ENCODE data around the gene CDK18.

The CDK18 gene

DNA sequence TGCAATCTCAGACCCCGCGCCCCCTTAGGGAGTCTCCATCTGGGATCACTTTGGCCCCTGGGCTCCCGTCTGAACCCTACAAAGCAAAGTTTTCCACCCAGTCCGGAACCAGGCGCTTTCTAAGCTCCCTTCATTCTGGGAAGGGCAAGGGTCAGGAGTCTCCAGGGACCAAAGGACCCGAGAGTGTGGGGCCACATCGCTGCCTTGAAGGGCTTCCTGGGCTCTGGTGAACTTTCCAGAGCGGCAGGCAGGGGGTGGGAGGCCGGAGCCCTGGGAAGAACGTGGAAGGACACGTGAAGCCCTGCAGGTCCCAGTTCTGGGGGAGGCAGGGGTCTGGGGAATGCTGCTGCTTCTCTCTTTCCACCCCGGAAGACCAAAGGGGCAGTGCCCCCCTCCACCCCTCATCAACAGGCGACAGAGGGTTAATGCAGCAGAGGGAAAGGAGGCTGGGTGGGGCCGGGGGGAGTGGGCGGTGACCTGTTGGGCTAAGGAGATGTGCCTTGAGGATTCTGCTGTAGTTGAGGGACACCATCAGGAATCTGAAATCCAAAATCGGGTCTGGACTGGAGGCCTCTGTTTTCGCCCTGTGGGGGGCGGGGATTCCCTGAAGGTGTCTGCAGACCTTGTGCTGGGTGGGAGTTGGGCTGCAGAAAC lies 734 bp downstream of the CDK18 start (continued):
- TF ChIP-seq, protein P1, sequence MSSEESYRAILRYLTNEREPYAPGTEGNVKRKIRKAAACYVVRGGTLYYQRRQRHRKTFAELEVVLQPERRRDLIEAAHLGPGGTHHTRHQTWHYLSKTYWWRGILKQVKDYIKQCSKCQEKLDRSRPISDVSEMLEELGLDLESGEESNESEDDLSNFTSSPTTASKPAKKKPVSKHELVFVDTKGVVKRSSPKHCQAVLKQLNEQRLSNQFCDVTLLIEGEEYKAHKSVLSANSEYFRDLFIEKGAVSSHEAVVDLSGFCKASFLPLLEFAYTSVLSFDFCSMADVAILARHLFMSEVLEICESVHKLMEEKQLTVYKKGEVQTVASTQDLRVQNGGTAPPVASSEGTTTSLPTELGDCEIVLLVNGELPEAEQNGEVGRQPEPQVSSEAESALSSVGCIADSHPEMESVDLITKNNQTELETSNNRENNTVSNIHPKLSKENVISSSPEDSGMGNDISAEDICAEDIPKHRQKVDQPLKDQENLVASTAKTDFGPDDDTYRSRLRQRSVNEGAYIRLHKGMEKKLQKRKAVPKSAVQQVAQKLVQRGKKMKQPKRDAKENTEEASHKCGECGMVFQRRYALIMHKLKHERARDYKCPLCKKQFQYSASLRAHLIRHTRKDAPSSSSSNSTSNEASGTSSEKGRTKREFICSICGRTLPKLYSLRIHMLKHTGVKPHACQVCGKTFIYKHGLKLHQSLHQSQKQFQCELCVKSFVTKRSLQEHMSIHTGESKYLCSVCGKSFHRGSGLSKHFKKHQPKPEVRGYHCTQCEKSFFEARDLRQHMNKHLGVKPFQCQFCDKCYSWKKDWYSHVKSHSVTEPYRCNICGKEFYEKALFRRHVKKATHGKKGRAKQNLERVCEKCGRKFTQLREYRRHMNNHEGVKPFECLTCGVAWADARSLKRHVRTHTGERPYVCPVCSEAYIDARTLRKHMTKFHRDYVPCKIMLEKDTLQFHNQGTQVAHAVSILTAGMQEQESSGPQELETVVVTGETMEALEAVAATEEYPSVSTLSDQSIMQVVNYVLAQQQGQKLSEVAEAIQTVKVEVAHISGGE (tag by site-specific recombination; conservative IDR thresholded peaks at IDR 0.05; ENCODE audit: low read depth) = no peak
- peak; percentile 56 for TF ChIP-seq KLF1 (tag by site-specific recombination; IDR thresholded peaks at IDR 0.05)
- TF ChIP-seq BCL11B (tag by site-specific recombination; IDR thresholded peaks at IDR 0.05; ENCODE audit: low read depth) = no peak
- no peak for TF ChIP-seq ZNF585B (tag by site-specific recombination; IDR thresholded peaks at IDR 0.05)
- TF ChIP-seq ZNF514 (tag by site-specific recombination; IDR thresholded peaks at IDR 0.05) = no peak
- TF ChIP-seq SP2 (tag by site-specific recombination; IDR thresholded peaks at IDR 0.05) = no peak
- TF ChIP-seq ZNF157 (tag by site-specific recombination; IDR thresholded peaks at IDR 0.05) = no peak
- TF ChIP-seq ZNF658 (tag by site-specific recombination; IDR thresholded peaks at IDR 0.05) = no peak
- TF ChIP-seq ZNF596 (tag by site-specific recombination; IDR thresholded peaks at IDR 0.05) = no peak
- 0 out of 2 replicates have a peak, but pooled peaks have one; percentile 25 for TF ChIP-seq IKZF3 (tag by site-specific recombination; IDR thresholded peaks at IDR 0.05)
- TF ChIP-seq ZBTB17 (tag by site-specific recombination; IDR thresholded peaks at IDR 0.05) = peak; percentile 46; the same call in 1 of the 2 replicates
- TF ChIP-seq RBAK (tag by site-specific recombination; IDR thresholded peaks at IDR 0.05) = no peak
- TF ChIP-seq ZNF221 (tag by site-specific recombination; IDR thresholded peaks at IDR 0.05; ENCODE audit: borderline replicate concordance) = no peak
- no peak for TF ChIP-seq ZBTB21 (tag by site-specific recombination; IDR thresholded peaks at IDR 0.05)
- TF ChIP-seq ZFHX2 (tag by site-specific recombination; conservative IDR thresholded peaks at IDR 0.05) = peak; percentile 31; the same call in 1 of the 2 replicates
- TF ChIP-seq, protein P2, sequence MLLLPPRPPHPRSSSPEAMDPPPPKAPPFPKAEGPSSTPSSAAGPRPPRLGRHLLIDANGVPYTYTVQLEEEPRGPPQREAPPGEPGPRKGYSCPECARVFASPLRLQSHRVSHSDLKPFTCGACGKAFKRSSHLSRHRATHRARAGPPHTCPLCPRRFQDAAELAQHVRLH (tag by site-specific recombination; IDR thresholded peaks at IDR 0.05) = no peak
- TF ChIP-seq, protein P3, sequence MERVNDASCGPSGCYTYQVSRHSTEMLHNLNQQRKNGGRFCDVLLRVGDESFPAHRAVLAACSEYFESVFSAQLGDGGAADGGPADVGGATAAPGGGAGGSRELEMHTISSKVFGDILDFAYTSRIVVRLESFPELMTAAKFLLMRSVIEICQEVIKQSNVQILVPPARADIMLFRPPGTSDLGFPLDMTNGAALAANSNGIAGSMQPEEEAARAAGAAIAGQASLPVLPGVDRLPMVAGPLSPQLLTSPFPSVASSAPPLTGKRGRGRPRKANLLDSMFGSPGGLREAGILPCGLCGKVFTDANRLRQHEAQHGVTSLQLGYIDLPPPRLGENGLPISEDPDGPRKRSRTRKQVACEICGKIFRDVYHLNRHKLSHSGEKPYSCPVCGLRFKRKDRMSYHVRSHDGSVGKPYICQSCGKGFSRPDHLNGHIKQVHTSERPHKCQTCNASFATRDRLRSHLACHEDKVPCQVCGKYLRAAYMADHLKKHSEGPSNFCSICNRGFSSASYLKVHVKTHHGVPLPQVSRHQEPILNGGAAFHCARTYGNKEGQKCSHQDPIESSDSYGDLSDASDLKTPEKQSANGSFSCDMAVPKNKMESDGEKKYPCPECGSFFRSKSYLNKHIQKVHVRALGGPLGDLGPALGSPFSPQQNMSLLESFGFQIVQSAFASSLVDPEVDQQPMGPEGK (tag by site-specific recombination; IDR thresholded peaks at IDR 0.05) = no peak
- TF ChIP-seq TRIM28 (IDR thresholded peaks at IDR 0.05; ENCODE audit: borderline replicate concordance, low read length) = no peak
- no peak for TF ChIP-seq HOXC10 (CRISPR knock-in tag; IDR thresholded peaks at IDR 0.05)
- TF ChIP-seq ZNF239 (tag by site-specific recombination; IDR thresholded peaks at IDR 0.05) = no peak
- TF ChIP-seq ZNF555 (tag by site-specific recombination; conservative IDR thresholded peaks at IDR 0.05) = no peak
- TF ChIP-seq CTCF (tag by site-specific recombination; IDR thresholded peaks at IDR 0.05) = no peak
- TF ChIP-seq ZSCAN30 (tag by site-specific recombination; IDR thresholded peaks at IDR 0.05) = no peak
- TF ChIP-seq, protein P4, sequence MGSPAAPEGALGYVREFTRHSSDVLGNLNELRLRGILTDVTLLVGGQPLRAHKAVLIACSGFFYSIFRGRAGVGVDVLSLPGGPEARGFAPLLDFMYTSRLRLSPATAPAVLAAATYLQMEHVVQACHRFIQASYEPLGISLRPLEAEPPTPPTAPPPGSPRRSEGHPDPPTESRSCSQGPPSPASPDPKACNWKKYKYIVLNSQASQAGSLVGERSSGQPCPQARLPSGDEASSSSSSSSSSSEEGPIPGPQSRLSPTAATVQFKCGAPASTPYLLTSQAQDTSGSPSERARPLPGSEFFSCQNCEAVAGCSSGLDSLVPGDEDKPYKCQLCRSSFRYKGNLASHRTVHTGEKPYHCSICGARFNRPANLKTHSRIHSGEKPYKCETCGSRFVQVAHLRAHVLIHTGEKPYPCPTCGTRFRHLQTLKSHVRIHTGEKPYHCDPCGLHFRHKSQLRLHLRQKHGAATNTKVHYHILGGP (tag by site-specific recombination; IDR thresholded peaks at IDR 0.05) = no peak
- TF ChIP-seq, protein P5, sequence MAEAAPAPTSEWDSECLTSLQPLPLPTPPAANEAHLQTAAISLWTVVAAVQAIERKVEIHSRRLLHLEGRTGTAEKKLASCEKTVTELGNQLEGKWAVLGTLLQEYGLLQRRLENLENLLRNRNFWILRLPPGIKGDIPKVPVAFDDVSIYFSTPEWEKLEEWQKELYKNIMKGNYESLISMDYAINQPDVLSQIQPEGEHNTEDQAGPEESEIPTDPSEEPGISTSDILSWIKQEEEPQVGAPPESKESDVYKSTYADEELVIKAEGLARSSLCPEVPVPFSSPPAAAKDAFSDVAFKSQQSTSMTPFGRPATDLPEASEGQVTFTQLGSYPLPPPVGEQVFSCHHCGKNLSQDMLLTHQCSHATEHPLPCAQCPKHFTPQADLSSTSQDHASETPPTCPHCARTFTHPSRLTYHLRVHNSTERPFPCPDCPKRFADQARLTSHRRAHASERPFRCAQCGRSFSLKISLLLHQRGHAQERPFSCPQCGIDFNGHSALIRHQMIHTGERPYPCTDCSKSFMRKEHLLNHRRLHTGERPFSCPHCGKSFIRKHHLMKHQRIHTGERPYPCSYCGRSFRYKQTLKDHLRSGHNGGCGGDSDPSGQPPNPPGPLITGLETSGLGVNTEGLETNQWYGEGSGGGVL (tag by site-specific recombination; IDR thresholded peaks at IDR 0.05) = no peak
- no peak for TF ChIP-seq ZNF311 (tag by site-specific recombination; IDR thresholded peaks at IDR 0.05; ENCODE audit: borderline replicate concordance)
- TF ChIP-seq, protein P6, sequence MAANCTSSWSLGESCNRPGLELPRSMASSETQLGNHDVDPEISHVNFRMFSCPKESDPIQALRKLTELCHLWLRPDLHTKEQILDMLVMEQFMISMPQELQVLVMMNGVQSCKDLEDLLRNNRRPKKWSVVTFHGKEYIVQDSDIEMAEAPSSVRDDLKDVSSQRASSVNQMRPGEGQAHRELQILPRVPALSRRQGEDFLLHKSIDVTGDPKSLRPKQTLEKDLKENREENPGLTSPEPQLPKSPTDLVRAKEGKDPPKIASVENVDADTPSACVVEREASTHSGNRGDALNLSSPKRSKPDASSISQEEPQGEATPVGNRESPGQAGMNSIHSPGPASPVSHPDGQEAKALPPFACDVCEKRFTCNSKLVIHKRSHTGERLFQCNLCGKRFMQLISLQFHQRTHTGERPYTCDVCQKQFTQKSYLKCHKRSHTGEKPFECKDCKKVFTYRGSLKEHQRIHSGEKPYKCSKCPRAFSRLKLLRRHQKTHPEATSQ (tag by site-specific recombination; IDR thresholded peaks at IDR 0.05) = no peak

Data from HEK293 (cell line).